HG03039 (cell line): Measurements from ENCODE around the gene GYS2.

Source experiments
- ATAC-seq: cut with Tn5 transposase; IDR thresholded peaks from one replicate; pipeline ENCODE4 v1.9.1; 2021; ENCODE audit warnings: mild to moderate bottlenecking, moderate library complexity; ENCODE audit not compliant: unreplicated experiment

GYS2 gene

GRCh38 chr12:21518451-21518850, 86.2 kb downstream of the GYS2 start:
- ATAC-seq: no peak

GRCh38 chr12:21516281-21516680, 88.4 kb downstream of the GYS2 start:
- no peak for ATAC-seq

GRCh38 chr12:21509768-21510167, 94.9 kb downstream of the GYS2 start:
- peak; percentile 96 for ATAC-seq

GRCh38 chr12:21507849-21508248, 96.8 kb downstream of the GYS2 start:
- ATAC-seq: no peak

- no peak for ATAC-seq
These were observed 98.8 kb downstream of the GYS2 start for GRCh38 chr12:21505888-21506287.

- no peak for ATAC-seq
These were observed 101.8 kb downstream of the GYS2 start for GRCh38 chr12:21502872-21503271.

GRCh38 chr12:21502164-21502496, 102.5 kb downstream of the GYS2 start:
- ATAC-seq: peak; percentile 2

GRCh38 chr12:21501258-21502163, 103.1 kb downstream of the GYS2 start, which contains the start of the genes GOLT1B and RECQL:
Gene GOLT1B (plus strand): TSS chr12:21501789. CDS start chr12:21501924, 135 bp downstream.
Gene RECQL (minus strand): TSS chr12:21501635. CDS start chr12:21499570, 2,065 bp downstream.
- ATAC-seq: peak; percentile 99

- ATAC-seq: no peak
These were observed 103.8 kb downstream of the GYS2 start for GRCh38 chr12:21500786-21501257.

- no peak for ATAC-seq
These were observed 104.9 kb downstream of the GYS2 start for GRCh38 chr12:21499765-21500164.
